Peyer's patch (tissue), 4 donors: Measurements from ENCODE around the gene PRRG1.
"Not testable (repeated sequence)": the region's sequence is repeated elsewhere in the genome, so short reads cannot be mapped to it uniquely, and the experiment has no call there.

ENCODE experiments used
- POLR2A ChIP-seq, 2 donors: fragments of 450-650 bp; IDR thresholded peaks; one replicate each; pipeline ENCODE4 v1.5.1; 2017; ENCODE audit warnings: antibody characterized with exemption in 2 of 2, mild to moderate bottlenecking in 2 of 2, moderate library complexity in 2 of 2
- TF ChIP-seq, protein P1 (sequence below), 6 experiments: fragments of 450-650 bp in 4 of 6; fragments of 200-600 bp in 2 of 6; sonication (generic) in 1 of 6; IDR thresholded peaks; one replicate each; pipeline ENCODE4 v1.5.1; 2017 to 2019; ENCODE audit warnings: antibody characterized with exemption in 6 of 6, mild to moderate bottlenecking in 3 of 6, moderate library complexity in 1 of 6

DNA sequence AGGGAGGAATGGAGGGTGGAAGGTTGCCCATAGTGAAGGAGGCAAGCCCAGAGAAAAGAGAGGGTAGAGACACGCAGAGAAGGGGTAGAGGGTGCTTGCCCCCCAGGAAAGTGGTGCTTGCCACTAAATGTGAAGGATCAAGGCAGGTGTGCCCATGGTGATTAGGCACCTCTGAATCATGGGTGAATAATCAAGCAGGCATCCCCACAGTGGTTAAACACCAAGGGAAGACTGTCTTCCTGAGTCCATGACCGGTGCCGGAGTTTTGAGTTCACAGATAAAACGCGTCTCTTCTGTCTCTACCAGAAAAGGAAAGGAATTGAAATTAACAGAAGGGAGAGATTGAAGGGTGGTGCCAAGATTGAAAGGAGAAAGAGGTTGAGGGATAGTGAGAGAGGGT, 111.1 kb downstream of the PRRG1 start:
- TF ChIP-seq, protein P1, sequence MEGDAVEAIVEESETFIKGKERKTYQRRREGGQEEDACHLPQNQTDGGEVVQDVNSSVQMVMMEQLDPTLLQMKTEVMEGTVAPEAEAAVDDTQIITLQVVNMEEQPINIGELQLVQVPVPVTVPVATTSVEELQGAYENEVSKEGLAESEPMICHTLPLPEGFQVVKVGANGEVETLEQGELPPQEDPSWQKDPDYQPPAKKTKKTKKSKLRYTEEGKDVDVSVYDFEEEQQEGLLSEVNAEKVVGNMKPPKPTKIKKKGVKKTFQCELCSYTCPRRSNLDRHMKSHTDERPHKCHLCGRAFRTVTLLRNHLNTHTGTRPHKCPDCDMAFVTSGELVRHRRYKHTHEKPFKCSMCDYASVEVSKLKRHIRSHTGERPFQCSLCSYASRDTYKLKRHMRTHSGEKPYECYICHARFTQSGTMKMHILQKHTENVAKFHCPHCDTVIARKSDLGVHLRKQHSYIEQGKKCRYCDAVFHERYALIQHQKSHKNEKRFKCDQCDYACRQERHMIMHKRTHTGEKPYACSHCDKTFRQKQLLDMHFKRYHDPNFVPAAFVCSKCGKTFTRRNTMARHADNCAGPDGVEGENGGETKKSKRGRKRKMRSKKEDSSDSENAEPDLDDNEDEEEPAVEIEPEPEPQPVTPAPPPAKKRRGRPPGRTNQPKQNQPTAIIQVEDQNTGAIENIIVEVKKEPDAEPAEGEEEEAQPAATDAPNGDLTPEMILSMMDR (IDR thresholded peaks at IDR 0.05): not testable (repeated sequence)
- TF ChIP-seq POLR2A (IDR thresholded peaks at IDR 0.05): not testable (repeated sequence)
